GM19455 (cell line): ENCODE measurements around the gene FITM2.
"Not testable (repeated sequence)": the region's sequence is repeated elsewhere in the genome, so short reads cannot be mapped to it uniquely, and the experiment has no call there.

ENCODE experiments used
- ATAC-seq: cut with Tn5 transposase; IDR thresholded peaks from one replicate; pipeline ENCODE4 v1.9.1; 2021; ENCODE audit not compliant: unreplicated experiment

Gene FITM2

GRCh38 chr20:44310664-44311639 lies at the start of gene FITM2:
Gene FITM2, minus strand, starts transcription at chr20:44311202. Its CDS starts 54 bp downstream, at chr20:44311148.
- ATAC-seq = peak; percentile 78

- ATAC-seq = no peak
These were observed 49.2 kb upstream of the FITM2 start for GRCh38 chr20:44360221-44360620.

DNA sequence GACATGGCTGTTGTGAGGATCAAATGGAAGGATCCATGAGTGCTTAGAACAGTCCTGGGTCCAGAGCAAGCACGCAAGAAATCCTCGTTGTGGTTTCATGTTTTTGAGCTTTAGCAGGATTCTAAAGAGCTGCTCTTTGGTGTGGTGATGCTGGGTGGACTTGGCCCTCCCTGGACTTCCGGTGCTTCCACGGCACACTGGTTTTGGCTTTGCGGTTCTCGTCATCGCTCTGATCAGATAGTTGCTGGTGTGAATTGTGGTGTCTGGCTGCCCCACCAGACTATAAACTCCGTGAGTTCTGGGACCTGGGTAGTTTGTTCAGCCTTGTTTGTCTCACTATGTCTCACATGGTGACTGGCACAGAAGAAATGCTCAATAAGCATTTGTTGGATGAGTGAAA lies 47.8 kb upstream of the FITM2 start:
- ATAC-seq = no peak

GRCh38 chr20:44357555-44358125 lies 46.6 kb upstream of the FITM2 start:
- ATAC-seq = no peak

- no peak for ATAC-seq
These were observed 46.0 kb upstream of the FITM2 start for GRCh38 chr20:44357020-44357419.

DNA sequence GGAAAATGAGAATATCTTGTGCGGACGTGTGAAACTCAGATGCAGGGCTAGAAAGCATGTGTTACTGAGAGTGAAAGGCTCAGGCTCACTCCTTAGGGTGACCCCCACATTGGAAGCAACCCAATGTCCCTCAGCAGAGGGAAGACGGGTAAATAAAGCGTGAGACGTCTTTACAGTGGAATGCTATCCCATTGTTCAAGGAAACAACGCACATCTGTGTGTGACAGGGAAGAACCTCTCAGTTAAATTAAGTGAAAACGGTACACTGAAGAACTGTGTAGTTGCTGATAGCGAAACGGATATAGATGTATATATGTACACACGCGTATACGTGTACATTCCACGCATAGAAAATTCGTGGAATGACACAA lies 45.3 kb upstream of the FITM2 start:
- no peak for ATAC-seq

DNA sequence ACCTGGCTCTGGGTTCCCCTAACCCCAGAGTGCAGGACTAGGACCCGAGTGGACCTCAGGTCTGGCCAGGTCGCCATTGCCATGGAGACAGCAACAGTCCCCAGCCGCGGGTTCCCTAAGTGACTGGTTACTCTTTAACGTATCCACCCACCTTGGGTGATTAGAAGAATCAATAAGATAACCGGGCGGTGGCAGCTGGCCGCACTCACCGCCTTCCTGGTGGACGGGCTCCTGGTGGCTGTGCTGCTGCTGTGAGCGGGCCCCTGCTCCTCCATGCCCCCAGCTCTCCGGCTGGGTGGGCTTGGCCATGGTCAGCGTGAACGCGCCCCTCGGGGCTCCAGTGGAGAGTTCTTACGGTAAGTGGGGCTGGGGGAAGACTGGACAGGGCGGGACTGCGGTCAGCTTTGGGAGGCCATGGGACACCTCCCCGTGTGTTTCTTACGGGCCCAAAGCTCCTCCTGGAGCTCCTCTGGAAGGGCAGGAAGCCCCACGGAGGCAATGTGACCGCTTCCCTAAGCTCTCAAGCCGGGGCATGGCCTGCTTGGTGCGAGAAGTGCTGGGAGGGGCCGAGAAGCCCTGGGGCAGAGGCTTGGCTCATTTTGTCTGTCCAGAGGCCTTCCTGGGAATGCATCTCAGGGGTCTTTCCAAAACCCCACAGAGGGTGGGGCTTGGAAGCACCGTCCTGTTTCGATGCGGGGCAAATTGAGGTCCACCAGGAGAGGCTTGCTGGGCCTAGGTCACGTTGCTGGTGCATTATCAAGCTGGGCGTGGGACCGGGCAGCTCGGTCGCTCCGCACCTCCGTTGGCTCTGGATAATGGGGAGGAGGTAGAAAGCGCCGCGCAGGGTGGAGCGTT lies 44.7 kb upstream of the FITM2 start, which contains the start of gene HNF4A:
HNF4A (plus strand) TSS at position 202 of the 855 bp plus-strand sequence; CDS start at position 308, 106 bp downstream.
- no peak for ATAC-seq

DNA sequence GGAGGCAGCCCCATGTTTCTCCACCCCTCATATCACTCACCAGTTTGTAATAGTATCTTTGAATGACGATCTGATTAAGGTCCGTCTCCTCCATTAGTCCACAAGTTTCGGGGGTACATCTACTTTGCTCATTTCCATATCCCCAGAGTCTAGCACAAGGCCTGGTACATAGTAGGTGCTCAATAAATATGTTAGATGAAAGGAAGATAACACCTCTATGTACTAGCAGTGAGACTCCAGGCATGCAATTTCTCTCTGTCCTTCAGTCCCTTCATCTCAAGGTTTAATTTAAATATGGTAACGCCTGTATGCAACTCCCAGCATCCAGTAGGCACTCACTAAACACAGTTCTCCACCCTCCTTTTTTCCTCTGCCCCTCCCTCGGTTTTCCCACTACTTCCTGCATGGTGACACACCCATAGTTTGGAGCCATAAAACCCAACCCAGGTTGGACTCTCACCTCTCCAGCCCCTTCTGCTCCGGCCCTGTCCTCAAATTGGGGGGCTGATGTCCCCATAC lies 44.0 kb upstream of the FITM2 start:
- no peak for ATAC-seq

GRCh38 chr20:44350567-44350966 lies 39.6 kb upstream of the FITM2 start:
- no peak for ATAC-seq

DNA sequence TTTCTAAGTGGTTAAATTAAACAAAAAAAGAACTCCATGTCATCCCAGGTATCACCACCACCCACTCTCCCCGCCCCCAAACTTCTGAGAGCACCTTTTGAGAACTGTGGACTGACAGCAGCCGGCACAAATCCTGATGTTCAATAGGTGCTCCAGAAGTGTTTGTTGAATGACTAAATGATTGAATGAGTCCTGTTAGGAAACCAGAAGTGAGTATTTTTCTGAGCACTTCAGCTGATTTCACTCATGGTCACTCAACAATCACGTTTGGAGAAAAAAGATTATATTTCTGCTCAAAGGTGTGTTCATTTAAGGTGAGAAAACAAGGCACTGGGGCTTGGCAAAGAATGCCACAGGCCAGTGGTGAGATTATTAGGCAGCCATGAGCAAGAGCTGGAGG lies 38.3 kb upstream of the FITM2 start:
- ATAC-seq = no peak

- no peak for ATAC-seq
These were observed 37.2 kb upstream of the FITM2 start for GRCh38 chr20:44348168-44348659.

DNA sequence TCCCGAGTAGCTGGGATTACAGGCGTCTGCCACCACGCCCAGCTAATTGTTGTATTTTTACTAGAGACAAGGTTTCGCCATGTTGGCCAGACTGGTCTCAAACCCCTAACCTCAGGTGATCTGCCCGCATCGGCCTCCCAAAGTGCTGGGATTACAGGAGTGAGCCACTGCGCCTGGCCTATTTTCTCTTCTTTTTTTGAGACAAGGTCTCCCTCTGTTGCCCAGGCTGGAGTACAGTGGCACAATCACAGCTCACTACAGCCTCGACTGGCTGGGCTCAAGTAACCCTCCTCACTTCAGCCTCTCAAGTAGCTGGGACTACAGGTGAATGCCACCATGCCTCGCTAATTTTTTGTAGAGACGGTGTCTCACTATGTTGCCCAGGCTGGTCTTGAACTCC lies 34.9 kb upstream of the FITM2 start:
- not testable (repeated sequence) for ATAC-seq

DNA sequence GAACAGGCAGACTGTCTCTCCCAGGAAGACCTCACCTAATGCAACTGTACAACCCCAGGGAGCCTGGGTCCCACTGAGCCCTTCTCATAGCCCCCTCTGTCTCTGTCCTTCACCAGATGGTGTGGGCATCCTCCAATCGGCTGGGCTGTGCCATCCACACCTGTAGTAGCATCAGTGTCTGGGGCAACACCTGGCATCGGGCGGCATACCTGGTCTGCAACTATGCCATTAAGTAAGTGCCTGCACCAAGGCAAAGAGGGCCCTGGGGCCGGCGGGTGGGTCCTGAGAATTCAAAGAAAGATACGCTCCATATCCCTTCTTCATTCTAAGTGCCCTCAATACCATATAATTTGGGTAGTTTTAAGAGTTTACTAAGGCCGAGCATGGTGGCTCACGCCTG lies 34.1 kb upstream of the FITM2 start:
- ATAC-seq = no peak

DNA sequence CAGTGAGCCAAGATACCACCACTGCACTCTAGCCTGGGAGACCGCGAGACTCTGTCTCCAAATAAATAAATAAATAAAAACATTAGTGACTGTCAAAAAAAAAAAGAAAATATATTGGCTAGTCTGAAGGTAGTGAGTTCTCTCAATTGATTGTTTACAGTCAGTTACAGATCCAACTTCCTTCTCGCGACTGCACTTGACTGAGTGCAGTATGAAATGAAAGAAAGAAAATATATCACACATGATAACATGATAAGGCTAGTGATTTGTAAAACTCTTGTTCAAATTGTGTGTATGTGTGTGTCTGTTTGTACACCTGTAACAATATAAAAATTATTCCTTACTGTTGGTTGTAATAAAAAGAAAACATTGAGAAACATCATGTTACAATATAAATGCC lies 33.7 kb upstream of the FITM2 start:
- ATAC-seq = no peak

DNA sequence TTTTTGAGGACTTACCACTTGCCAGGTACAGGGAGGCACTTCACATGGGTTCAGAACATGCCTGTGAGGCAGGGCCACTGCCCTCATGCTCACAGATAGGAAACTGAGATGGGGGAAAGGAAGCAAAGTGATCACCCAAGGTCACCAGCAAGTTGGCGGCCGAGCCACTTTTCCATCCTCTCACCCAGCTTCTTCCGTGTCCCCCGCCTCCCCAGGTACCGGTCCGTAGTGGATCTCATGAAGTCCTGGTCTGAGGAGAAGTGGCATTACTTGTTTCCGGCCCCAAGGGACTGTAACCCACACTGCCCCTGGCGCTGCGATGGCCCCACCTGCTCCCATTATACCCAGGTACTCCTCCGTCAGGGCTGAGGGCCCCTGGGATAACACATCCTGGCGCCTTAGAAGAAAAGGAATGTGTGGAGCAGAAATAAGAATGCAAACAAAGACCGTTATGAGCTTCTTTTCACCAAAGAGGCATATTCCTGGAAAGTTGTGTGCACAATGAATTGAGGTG lies 32.2 kb upstream of the FITM2 start:
- ATAC-seq = no peak

GRCh38 chr20:44342248-44342647 lies 31.2 kb upstream of the FITM2 start:
- ATAC-seq = no peak

DNA sequence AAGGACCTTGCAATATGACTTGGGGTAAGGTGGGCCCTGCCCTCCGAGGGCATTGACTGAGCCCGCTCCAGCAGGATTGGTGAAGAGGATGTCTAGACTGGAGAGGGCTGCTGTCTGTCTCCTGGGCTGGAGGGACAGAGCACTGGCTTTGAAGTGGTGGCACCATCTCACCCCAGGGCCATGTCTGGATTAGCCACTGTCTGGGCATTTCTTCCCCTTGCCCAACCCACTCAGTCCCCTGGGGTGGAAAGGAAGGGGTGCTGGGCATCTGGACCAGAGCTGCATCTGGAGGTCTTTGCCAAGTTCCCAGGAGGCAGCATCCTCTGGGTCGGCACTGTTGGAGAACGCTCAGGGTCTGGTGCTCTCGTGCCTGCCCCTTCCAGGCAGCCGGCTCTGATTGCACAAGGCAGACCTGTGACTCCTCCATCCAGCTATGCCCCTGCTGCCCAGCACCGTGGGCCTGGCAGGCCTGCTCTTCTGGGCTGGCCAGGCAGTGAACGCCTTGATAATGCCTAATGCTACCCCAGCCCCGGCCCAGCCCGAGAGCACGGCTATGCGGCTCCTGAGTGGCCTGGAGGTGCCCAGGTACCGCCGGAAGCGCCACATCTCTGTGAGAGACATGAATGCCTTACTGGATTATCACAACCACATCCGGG lies 25.9 kb upstream of the FITM2 start, which contains the start of gene R3HDML:
R3HDML (plus strand) TSS at position 319 of the 656 bp plus-strand sequence; CDS start at position 434, 115 bp downstream.
- no peak for ATAC-seq

DNA sequence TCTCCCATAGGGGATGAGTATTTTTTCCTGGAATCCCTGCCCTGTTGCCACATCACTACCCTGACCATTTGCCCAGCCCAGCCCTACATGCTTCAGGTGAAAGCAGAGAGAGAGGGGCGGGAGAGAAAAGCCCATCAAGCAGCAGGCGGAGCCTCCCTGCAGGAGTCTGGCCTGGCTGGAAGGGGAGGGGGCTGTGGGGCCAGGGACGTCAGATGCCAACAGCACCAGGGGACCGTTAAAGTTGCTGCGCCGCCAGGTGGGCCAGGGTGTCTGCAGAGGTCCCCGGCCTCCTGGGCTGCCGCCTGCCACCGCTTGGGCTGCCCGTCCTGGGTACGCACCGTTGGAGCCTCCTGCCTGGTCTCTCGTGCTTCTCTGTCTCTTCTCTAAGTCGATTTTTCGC lies 25.1 kb upstream of the FITM2 start:
- no peak for ATAC-seq

GRCh38 chr20:44335675-44336074 lies 24.7 kb upstream of the FITM2 start:
- no peak for ATAC-seq

DNA sequence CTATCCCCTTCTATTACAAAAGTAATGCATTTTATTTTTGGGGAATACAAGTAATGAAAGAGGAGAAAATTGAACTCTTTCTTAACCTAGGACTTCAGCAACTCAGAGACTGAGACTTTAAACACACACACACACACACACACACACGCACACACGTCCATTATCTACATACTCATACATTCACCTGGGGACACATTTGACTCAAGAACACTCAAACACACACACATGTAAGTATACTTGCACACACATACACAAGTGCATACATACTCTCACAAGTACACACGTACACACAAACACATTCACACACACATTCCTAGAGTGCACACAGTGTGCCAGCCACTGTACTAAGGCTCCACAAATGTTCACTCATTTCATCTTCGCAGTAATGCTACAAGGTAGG lies 23.7 kb upstream of the FITM2 start:
- no peak for ATAC-seq
